Measurements from ENCODE around the gene NYAP1. TPM values are rescaled to one million over a fixed set of nuclear protein-coding genes. Genes with fewer than 3 reads are reported as not detected.

NYAP1 gene
- total RNA-seq: under 1 TPM; 0.11 to 0.64 (median 0.44) TPM
- polyA plus RNA-seq: not detected
- total RNA-seq: 1.6 reads per million, percentile 5 among the genes with 10 or more reads in this experiment

DNA sequence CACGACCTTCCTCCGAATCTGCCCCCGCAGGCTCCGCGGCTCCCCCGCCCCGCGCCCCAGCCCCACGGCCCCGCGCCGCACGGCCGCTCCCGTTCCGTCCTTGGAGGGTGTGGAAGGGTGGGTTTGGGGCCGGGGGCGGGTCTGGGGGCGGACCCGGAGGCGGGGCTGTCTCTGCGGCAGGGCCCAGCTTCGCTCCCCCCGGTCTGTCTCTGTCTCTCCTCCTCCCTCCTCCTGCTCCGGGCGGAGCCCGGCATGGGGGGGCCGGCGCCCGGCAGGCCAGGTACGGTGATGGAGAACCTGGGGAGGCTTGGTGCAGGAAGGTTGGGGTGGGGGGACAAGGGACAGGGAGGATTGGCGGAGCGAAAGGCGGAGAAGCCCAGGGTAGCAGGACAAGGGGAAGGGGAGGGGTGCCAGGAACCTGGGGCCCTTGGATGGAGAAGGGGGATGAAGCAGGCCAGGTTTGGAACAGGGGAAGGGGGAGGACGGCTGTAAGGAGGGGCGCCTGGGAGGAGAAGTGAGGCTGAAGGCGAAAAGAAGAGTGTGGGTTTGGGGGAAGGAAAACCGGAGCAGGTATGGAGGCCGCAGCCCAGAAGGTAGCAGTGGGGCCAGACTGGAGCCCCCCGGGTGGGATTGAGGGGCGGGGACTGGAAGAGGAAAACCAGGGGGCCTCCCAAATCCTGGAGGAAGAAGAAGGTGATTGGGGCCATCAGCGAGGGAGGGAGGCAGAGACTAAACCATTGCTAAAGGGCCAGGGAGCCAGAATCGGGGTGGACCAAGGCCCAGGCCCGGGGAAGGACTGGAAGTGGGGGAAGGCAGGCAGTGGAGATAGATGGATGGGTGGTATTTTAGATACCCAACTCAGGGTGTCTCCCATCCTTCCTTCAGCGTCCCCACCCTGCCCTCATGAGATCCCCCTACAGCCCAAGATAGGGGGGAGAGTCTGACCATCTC is at the start of gene NYAP1:
TSS of gene NYAP1 (plus strand) at position 206 of the 951 bp plus-strand sequence. CDS start 1,385 bp downstream, outside the sequence.
- H3K36me3 ChIP-seq (ENCODE audit: control insufficient read depth in 2 of 3, insufficient read depth in 3 of 3, low read length in 3 of 3): peaks cover 0 to 1% (median 0%) of the 10 kb centered on the region in 3 experiments
- H3K27ac ChIP-seq (ENCODE audit: low read depth, low read length): peak within 1 kb of the TSS; percentile 56
- ChIA-PET CTCF (interaction anchor here (1.0 to 3.2 kb wide), 5 partner anchors 14 to 76 kb away, joined by 3 to 30 read pairs (median 8); no protein-coding TSS in a partner anchor), POLR2A (interaction anchor here (0.6 to 2.2 kb wide), 3 partner anchors 49 to 370 kb away, joined by 4 to 7 read pairs (median 6); partner anchors contain the start of genes MEPCE, PPP1R35 and ZCWPW1)
- Mint-ChIP-seq H3K36me3 (peaks cover 0 to 2% (median 0%) of the 10 kb centered on the region in 5 donors), H3K9me3 (peaks cover 0 to 2% (median 0%) of the 10 kb centered on the region in 11 donors), H3K27me3 (peaks cover 0 to 2% (median 0%) of the 10 kb centered on the region in 5 donors), H3K27ac (peak within 1 kb of the TSS; percentile 26 to 85 (median 73)), H3K4me3 (peak within 1 kb of the TSS; percentile 84 to 94 (median 89)), H3K4me1 (peaks cover 7 to 38% (median 20%) of the 10 kb centered on the region in 7 donors)
- H3K4me1 ChIP-seq (ENCODE audit: control insufficient read depth in 2 of 2, insufficient read depth in 2 of 2, low read length in 2 of 2): peaks cover 13 to 20% of the 10 kb centered on the region in 2 donors
- ATAC-seq (peak; percentile 60), DNase-seq (peak in 4 of 9 donors; percentile 45 to 59 (median 53))
- no peaks in the 10 kb centered on the region for H3K9me3 ChIP-seq (ENCODE audit: control insufficient read depth in 2 of 3, low read length in 3 of 3)
- H3K27me3 ChIP-seq (ENCODE audit: control insufficient read depth in 2 of 2, insufficient read depth in 2 of 2, low read length in 2 of 2): no peaks in the 10 kb centered on the region
- H3K4me3 ChIP-seq (ENCODE audit: low read length): peak within 1 kb of the TSS; percentile 53
- intact Hi-C loops (cut with micrococcal nuclease): loop anchor here (1.0 kb wide), 5 partner anchors 15 to 241 kb away; partner anchors contain the start of genes AGFG2 (in 1 of the 2) and MOSPD3 (in 1 of the 2)

DNA sequence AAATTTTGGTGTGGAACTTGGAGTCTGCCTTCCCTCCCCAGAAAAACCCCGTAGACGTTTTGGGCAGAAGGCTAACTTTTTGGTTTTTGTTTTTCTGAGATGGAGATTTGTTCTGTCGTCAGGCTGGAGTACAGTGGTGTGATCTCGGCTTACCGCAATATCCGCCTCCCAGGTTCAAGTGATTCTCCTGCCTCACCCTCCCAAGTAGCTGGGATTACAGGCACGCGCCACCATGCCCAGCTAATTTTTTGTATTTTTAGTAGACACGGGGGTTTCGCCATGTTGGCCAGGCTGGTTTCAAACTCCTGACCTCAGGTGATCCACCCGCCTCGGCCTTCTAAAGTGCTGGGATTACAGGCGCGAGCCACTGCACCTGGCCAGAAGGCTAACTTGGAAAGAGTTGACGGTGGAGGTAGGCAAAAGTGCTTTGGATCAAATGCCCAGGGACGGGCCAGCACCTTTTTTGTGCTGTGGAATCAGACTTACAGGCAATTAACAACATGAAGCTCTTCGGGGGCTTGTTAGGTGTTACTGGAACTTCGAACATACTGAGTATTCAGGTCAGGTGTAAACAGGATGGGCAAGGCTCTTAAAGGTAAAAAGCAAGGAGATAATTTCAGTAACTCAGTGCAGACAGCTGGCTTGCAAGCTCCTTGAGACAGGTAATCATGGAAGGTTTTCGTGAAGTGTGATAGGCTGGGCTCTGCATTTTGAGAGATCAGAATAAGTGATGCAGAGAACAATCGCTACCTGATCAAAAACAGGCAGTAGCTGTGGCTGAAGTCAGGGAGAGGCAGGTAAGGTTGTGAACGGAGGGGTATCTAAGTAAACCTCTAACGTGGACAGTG is 49.2 kb upstream of the NYAP1 start:
- ATAC-seq (no peak), DNase-seq (peak in 2 of 9 donors; percentile 28 to 34)
- peaks cover 0 to 33% (median 9%) of the 10 kb centered on the region in 5 donors for H3K36me3 Mint-ChIP-seq
- peaks cover 25 to 40% of the 10 kb centered on the region in 2 donors for H3K4me1 ChIP-seq (ENCODE audit: control insufficient read depth in 2 of 2, insufficient read depth in 2 of 2, low read length in 2 of 2)
- H3K4me1 Mint-ChIP-seq: peaks cover 33 to 57% (median 47%) of the 10 kb centered on the region in 7 donors
- H3K4me3 ChIP-seq (ENCODE audit: low read length): peak overlapping the region; percentile 89
- intact Hi-C loops (cut with micrococcal nuclease): loop anchor here in 1 of 2 donors (10.0 kb wide), 1 partner anchor 890 kb away; the partner anchor contains the start of gene IFT22
- H3K4me3 Mint-ChIP-seq: peak overlapping the region; percentile 75 to 100 (median 90)
- no peaks in the 10 kb centered on the region for H3K9me3 ChIP-seq (ENCODE audit: control insufficient read depth in 2 of 3, low read length in 3 of 3)
- peaks cover 0 to 10% (median 0%) of the 10 kb centered on the region in 11 donors for H3K9me3 Mint-ChIP-seq
- H3K27me3 Mint-ChIP-seq: peaks cover 0 to 7% (median 0%) of the 10 kb centered on the region in 5 donors
- H3K27me3 ChIP-seq (ENCODE audit: control insufficient read depth in 2 of 2, insufficient read depth in 2 of 2, low read length in 2 of 2): no peaks in the 10 kb centered on the region
- peak overlapping the region; percentile 85 to 99 (median 91) for H3K27ac Mint-ChIP-seq
- ChIA-PET POLR2A (interaction anchor here (0.7 to 5.5 kb wide), 14 partner anchors 11 to 334 kb away, joined by 3 to 71 read pairs (median 4); partner anchors contain the start of genes GPC2, MCM7, POP7 and STAG3), CTCF (interaction anchor here (0.6 to 1.3 kb wide), 2 partner anchors 10 to 1828 kb away, joined by 3 read pairs; no protein-coding TSS in a partner anchor)
- H3K27ac ChIP-seq (ENCODE audit: low read depth, low read length): peak overlapping the region; percentile 98
- H3K36me3 ChIP-seq (ENCODE audit: control insufficient read depth in 2 of 3, insufficient read depth in 3 of 3, low read length in 3 of 3): peaks cover 0 to 40% (median 3%) of the 10 kb centered on the region in 3 experiments

DNA sequence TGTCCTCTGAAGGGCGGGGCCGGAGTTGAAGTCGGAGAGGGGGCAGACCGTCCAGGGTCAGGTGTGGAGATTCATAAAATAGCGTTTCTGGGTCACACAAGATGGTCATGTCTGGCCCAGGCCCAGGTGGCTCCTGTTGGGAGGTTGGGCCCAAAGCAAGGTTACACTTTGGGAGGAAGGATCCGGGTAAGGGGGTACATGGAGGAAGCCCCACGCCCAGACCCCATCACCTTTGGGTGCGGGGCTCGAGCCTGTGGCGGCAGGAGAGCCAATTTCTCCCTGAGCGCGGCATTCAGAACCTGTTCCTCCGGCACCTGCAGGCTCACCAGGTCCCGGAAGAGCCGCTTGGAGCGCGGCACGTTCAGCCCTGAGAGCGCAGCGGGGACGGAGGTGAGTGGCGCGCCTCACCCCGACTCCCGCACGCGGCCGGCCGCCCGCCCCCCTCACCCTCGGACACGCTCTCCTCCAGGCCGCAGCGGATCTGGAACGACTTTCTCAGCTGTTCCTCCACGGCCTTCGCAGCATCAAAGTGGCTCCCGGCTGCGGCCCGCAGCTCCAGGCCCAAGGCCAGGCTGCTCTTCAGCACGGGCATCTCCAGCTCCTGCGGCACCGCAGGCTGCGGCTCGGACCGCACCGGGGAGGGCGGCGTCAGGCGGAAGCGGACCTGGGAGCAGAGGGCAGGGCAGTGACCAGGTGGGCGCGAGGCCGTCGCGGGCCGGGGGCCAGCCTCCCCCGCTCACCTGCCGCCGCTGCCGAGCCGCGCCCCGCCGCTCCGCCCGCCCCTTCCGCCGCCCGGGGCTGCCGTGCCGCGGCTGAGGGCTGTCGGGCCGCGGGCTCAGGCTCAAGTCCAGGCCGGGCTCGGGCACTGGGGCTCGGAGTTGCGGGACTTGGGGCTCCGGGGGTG is 48.1 kb upstream of the NYAP1 start:
- Histone ChIP-seq H3K9me3 (ENCODE audit: control insufficient read depth in 2 of 3, low read length in 3 of 3) (no peaks in the 10 kb centered on the region), H3K36me3 (ENCODE audit: control insufficient read depth in 2 of 3, insufficient read depth in 3 of 3, low read length in 3 of 3) (peaks cover 0 to 36% (median 3%) of the 10 kb centered on the region in 3 experiments), H3K27me3 (ENCODE audit: control insufficient read depth in 2 of 2, insufficient read depth in 2 of 2, low read length in 2 of 2) (no peaks in the 10 kb centered on the region), H3K4me1 (ENCODE audit: control insufficient read depth in 2 of 2, insufficient read depth in 2 of 2, low read length in 2 of 2) (peaks cover 22 to 36% of the 10 kb centered on the region in 2 donors), H3K4me3 (ENCODE audit: low read length) (peak overlapping the region; percentile 89), H3K27ac (ENCODE audit: low read depth, low read length) (peak overlapping the region; percentile 98)
- ChIA-PET POLR2A (interaction anchor here (0.6 to 5.5 kb wide), 19 partner anchors 7 to 335 kb away, joined by 3 to 71 read pairs (median 5); partner anchors contain the start of genes AGFG2, AP4M1, FBXO24 and LAMTOR4), CTCF (interaction anchor here (0.6 to 1.4 kb wide), 3 partner anchors 99 to 1827 kb away, joined by 3 to 4 read pairs (median 3); no protein-coding TSS in a partner anchor)
- intact Hi-C loops (cut with micrococcal nuclease): loop anchor here (1.0 to 10.0 kb wide), 5 partner anchors 7 to 889 kb away; partner anchors contain the start of genes FBXO24 (in 2 of the 2), LRCH4 (in 2 of the 2), TSC22D4 (in 2 of the 2) and ZCWPW1 (in 2 of the 2)
- H3K27me3 Mint-ChIP-seq: peaks cover 0 to 4% (median 0%) of the 10 kb centered on the region in 5 donors
- peaks cover 0 to 6% (median 0%) of the 10 kb centered on the region in 11 donors for H3K9me3 Mint-ChIP-seq
- peak; percentile 26 for ATAC-seq
- peaks cover 0 to 30% (median 6%) of the 10 kb centered on the region in 5 donors for H3K36me3 Mint-ChIP-seq
- peaks cover 30 to 52% (median 43%) of the 10 kb centered on the region in 7 donors for H3K4me1 Mint-ChIP-seq
- H3K27ac Mint-ChIP-seq: peak overlapping the region; percentile 88 to 99 (median 97)
- peak overlapping the region; percentile 86 to 100 (median 95) for H3K4me3 Mint-ChIP-seq
- peak in 7 of 9 donors; percentile 44 to 57 (median 55) for DNase-seq

DNA sequence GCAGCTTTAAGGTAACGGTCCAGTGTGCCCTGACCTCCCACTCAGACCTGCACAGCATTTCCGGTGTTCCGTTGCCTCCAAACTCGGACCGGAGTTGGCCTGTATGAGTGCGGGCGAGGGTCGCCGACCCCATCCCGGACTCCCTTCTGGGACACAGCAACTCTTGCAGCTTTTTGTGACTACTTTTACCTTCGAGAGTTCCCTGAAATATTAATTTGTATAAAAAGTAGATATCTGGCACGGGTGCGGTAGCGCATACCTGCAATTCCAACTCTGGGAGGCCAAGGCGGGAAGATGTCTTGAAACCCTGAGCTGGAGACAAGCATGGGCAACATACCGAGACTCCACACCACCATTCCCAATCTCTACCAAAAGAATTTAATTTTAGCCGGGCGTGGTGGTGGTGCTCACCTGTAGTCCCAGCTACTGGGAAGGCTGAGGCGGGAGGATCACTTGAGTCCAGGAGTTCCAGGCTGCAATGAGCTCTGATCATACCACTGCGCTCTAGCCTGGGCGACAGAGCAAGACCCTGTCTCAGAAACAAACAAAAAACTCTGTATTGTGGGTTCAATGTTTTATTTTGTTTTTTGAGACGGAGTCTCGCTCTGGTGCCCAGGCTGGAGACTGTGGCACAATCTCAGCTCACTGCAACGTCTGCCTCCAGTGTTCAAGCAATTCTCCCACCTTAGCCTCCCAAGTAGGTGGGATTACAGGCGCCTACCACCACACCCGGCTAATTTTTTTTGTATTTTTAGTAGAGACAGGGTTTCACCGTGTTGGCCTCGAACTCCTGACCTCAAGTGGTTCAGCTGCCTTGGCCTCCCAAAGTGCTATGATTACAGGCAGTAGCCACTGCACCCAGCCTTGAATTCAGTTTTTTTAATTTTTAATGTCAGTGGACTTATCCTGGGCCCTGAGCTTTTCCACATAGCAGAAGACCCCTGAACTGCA is 46.3 kb upstream of the NYAP1 start:
- CTCF ChIA-PET: interaction anchor here (0.6 to 1.4 kb wide), 2 partner anchors 174 to 216 kb away, joined by 4 read pairs; no protein-coding TSS in a partner anchor
- Mint-ChIP-seq H3K9me3 (peaks cover 0 to 2% (median 0%) of the 10 kb centered on the region in 11 donors), H3K36me3 (peaks cover 0 to 30% (median 6%) of the 10 kb centered on the region in 5 donors), H3K4me3 (peak overlapping the region in 6 of 10 donors; percentile 21 to 94 (median 70)), H3K4me1 (peaks cover 20 to 40% (median 29%) of the 10 kb centered on the region in 7 donors), H3K27ac (peak overlapping the region in 7 of 9 donors; percentile 5 to 99 (median 69)), H3K27me3 (peaks cover 0 to 4% (median 0%) of the 10 kb centered on the region in 5 donors)
- Histone ChIP-seq H3K4me1 (ENCODE audit: control insufficient read depth in 2 of 2, insufficient read depth in 2 of 2, low read length in 2 of 2) (peaks cover 13 to 20% of the 10 kb centered on the region in 2 donors), H3K36me3 (ENCODE audit: control insufficient read depth in 2 of 3, insufficient read depth in 3 of 3, low read length in 3 of 3) (peaks cover 0 to 27% (median 3%) of the 10 kb centered on the region in 3 experiments), H3K27me3 (ENCODE audit: control insufficient read depth in 2 of 2, insufficient read depth in 2 of 2, low read length in 2 of 2) (no peaks in the 10 kb centered on the region), H3K9me3 (ENCODE audit: control insufficient read depth in 2 of 3, low read length in 3 of 3) (no peaks in the 10 kb centered on the region), H3K4me3 (ENCODE audit: low read length) (no peak overlapping the region), H3K27ac (ENCODE audit: low read depth, low read length) (peak overlapping the region; percentile 98)
- ATAC-seq (no peak), DNase-seq (no peak)
- POLR2A ChIA-PET: interaction anchor here (0.6 to 5.5 kb wide), 21 partner anchors 9 to 744 kb away, joined by 3 to 71 read pairs (median 4); partner anchors contain the start of genes AGFG2, FBXO24, LRCH4 and MEPCE
- intact Hi-C loops (cut with micrococcal nuclease): loop anchor here in 1 of 2 donors (10.0 kb wide), 1 partner anchor 887 kb away; the partner anchor contains the start of gene IFT22

Data from naive thymus-derived CD4-positive, alpha-beta T cell (primary cell).